Transverse colon (tissue), 4 donors: ENCODE measurements around the gene CHAT. TPM values are rescaled to one million over a fixed set of nuclear protein-coding genes. Genes with fewer than 3 reads are reported as not detected.

Experiments used
- DNase-seq: peaks from one replicate; pipeline ENCODE4 v3.0.0-alpha.2; 2019
- H3K27ac ChIP-seq, 4 donors: fragments of 200-600 bp; sonication (generic); 2 replicates each; pipeline ENCODE4 v1.5.1; 2016 to 2018; ENCODE audit warnings: inconsistent platforms in 4 of 4
- H3K27me3 ChIP-seq: fragments of 200-600 bp; sonication (generic); 2 replicates; pipeline ENCODE4 v1.5.1; 2017; ENCODE audit warnings: inconsistent platforms
- H3K36me3 ChIP-seq, 4 donors: fragments of 200-600 bp; sonication (generic); 2 replicates each; pipeline ENCODE4 v1.5.1; 2017 to 2019; ENCODE audit warnings: inconsistent platforms in 4 of 4
- H3K4me1 ChIP-seq, 4 donors: fragments of 200-600 bp; sonication (generic); 2 replicates each; pipeline ENCODE4 v1.5.1; 2017 to 2020; ENCODE audit warnings: inconsistent platforms in 4 of 4
- H3K4me3 ChIP-seq, 4 donors: fragments of 200-600 bp; sonication (generic); 1 replicate in 1 of 4; 2 replicates in 3 of 4; pipeline versions ENCODE4 v1.5.1 to v1.6.1; 2017 to 2019; ENCODE audit warnings: inconsistent platforms in 4 of 4
- H3K9me3 ChIP-seq, 2 donors: fragments of 200-600 bp; sonication (generic); 2 replicates each; pipeline ENCODE4 v1.5.1; 2017 to 2019; ENCODE audit warnings: inconsistent platforms in 2 of 2
- EP300 ChIP-seq: sonication (generic); formaldehyde crosslinking; IDR thresholded peaks from one replicate; pipeline ENCODE4 v1.6.1; 2017; ENCODE audit warnings: antibody characterized with exemption, low read depth
- POLR2A ChIP-seq: fragments of 450-650 bp; IDR thresholded peaks from one replicate; pipeline ENCODE4 v1.6.1; 2016; ENCODE audit warnings: antibody characterized with exemption, mild to moderate bottlenecking, moderate library complexity
- POLR2AphosphoS5 ChIP-seq, 3 donors: sonication (generic); formaldehyde crosslinking; IDR thresholded peaks; one replicate each; pipeline ENCODE4 v1.6.1; 2016; ENCODE audit warnings: antibody characterized with exemption in 3 of 3
- WGBS, 2 donors: methylation state at CpG; one replicate each; pipeline ENCODE4 v1.1.5; 2018; ENCODE audit warnings: low coverage in 1 of 2; 5-methylcytosine and 5-hydroxymethylcytosine counted together
- in situ Hi-C, 4 donors: fragments of 200-750 bp; cut with MboI; loops; one replicate each; pipeline versions ENCODE4 v1.15.0 to v1.15.1; 2017; ENCODE audit warnings: low sequenced_read_pairs in 3 of 4, low pct_ligation_motif_present in 1 of 4, low pct_unique_long_range_greater_than_20kb in 1 of 4
- intact Hi-C: fragments of 100-400 bp; cut with DNase I; formaldehyde crosslinking; loops from one replicate; pipeline ENCODE4 v1.15.1; 2023; ENCODE audit warnings: low total_unique reads
- total RNA-seq, 4 donors: library from RNA; depleted of rRNA; stranded (reverse); fragments of >200 nt; gene quantifications; one replicate each; pipeline ENCODE4 v1.1.0, GENCODE V29; 2016
- TF ChIP-seq, protein P1 (sequence below), 5 experiments: fragments of 200-600 bp in 3 of 5; fragments of 450-650 bp in 2 of 5; sonication (generic) in 3 of 5; IDR thresholded peaks; 1 replicate in 2 of 5; 2 replicates in 3 of 5; pipeline ENCODE4 v1.5.1; 2016 to 2017; ENCODE audit warnings: antibody characterized with exemption in 5 of 5, inconsistent platforms in 3 of 5, mild to moderate bottlenecking in 2 of 5, moderate library complexity in 1 of 5

CHAT gene
- total RNA-seq, 4 donors from 2014 or later: 1.1 to 3.8 TPM; not detected in 2

DNA sequence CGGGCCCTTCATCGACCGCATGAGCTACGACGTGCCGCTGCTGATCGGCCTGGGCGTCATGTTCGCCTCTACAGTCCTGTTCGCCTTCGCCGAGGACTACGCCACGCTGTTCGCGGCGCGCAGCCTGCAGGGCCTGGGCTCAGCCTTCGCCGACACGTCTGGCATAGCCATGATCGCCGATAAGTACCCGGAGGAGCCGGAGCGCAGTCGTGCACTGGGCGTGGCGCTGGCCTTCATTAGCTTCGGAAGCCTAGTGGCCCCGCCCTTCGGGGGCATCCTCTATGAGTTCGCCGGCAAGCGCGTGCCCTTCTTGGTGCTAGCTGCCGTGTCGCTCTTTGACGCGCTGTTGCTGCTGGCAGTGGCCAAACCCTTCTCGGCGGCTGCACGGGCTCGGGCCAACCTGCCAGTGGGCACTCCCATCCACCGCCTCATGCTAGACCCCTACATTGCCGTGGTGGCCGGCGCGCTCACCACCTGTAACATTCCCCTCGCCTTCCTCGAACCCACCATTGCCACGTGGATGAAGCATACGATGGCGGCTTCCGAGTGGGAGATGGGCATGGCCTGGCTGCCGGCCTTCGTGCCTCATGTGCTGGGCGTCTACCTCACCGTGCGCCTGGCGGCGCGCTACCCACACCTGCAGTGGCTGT, 2.5 kb upstream of the CHAT start:
- no peak for DNase-seq
- in situ Hi-C loops (no loop called here), intact Hi-C loops (loop anchor here (10.0 kb wide), 1 partner anchor 1346 kb away; no protein-coding TSS in a partner anchor)
- H3K4me3 ChIP-seq: no peak overlapping the region
- 41% methylated on average over 63 of the region's 63 CpGs; no CpG with 5 or more reads in 1 of the 2 donors for WGBS, 2 donors
- H3K4me1 ChIP-seq: peaks cover 0 to 19% (median 9%) of the 10 kb centered on the region in 4 donors
- TF ChIP-seq EP300 (no peak), POLR2A (no peak), POLR2AphosphoS5 (IDR thresholded peaks at IDR 0.05) (no peak)
- TF ChIP-seq, protein P1, sequence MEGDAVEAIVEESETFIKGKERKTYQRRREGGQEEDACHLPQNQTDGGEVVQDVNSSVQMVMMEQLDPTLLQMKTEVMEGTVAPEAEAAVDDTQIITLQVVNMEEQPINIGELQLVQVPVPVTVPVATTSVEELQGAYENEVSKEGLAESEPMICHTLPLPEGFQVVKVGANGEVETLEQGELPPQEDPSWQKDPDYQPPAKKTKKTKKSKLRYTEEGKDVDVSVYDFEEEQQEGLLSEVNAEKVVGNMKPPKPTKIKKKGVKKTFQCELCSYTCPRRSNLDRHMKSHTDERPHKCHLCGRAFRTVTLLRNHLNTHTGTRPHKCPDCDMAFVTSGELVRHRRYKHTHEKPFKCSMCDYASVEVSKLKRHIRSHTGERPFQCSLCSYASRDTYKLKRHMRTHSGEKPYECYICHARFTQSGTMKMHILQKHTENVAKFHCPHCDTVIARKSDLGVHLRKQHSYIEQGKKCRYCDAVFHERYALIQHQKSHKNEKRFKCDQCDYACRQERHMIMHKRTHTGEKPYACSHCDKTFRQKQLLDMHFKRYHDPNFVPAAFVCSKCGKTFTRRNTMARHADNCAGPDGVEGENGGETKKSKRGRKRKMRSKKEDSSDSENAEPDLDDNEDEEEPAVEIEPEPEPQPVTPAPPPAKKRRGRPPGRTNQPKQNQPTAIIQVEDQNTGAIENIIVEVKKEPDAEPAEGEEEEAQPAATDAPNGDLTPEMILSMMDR (IDR thresholded peaks at IDR 0.05): no peak
- no peaks in the 10 kb centered on the region for H3K9me3 ChIP-seq
- H3K27me3 ChIP-seq: peaks cover 100% of the 10 kb centered on the region
- H3K27ac ChIP-seq: no peak overlapping the region
- no peaks in the 10 kb centered on the region for H3K36me3 ChIP-seq

DNA sequence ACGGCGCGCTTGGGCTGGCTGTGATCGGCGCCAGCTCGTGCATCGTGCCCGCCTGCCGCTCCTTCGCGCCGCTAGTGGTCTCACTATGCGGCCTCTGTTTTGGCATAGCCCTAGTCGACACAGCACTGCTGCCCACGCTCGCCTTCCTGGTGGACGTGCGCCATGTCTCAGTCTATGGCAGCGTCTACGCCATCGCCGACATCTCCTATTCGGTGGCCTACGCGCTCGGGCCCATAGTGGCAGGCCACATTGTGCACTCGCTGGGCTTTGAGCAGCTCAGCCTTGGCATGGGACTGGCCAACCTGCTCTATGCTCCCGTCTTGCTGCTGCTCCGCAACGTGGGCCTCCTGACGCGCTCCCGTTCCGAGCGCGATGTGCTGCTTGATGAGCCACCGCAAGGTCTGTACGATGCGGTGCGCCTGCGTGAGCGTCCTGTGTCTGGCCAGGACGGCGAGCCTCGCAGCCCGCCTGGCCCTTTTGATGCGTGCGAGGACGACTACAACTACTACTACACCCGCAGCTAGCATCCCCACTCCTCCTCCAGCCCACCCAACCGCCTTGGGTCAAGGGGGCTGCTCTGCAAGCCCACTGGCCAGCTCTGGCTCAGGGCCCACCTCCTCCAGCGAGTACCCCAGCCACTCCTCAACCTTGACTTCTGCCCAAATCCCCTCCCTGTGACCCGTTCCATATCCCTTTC, 1.9 kb upstream of the CHAT start:
- TF ChIP-seq, protein P1 (IDR thresholded peaks at IDR 0.05): no peak
- TF ChIP-seq POLR2A: no peak
- no peak for TF ChIP-seq EP300
- intact Hi-C loops: loop anchor here (10.0 kb wide), 1 partner anchor 1347 kb away; no protein-coding TSS in a partner anchor
- no peak overlapping the region for H3K27ac ChIP-seq
- in situ Hi-C loops: no loop called here
- H3K4me1 ChIP-seq: peaks cover 0 to 19% (median 9%) of the 10 kb centered on the region in 4 donors
- peaks cover 100% of the 10 kb centered on the region for H3K27me3 ChIP-seq
- no peak for DNase-seq
- H3K9me3 ChIP-seq: no peaks in the 10 kb centered on the region
- WGBS, 2 donors: 51% methylated on average over 53 of the region's 53 CpGs; no CpG with 5 or more reads in 1 of the 2 donors
- no peak overlapping the region for H3K4me3 ChIP-seq
- H3K36me3 ChIP-seq: no peaks in the 10 kb centered on the region

DNA sequence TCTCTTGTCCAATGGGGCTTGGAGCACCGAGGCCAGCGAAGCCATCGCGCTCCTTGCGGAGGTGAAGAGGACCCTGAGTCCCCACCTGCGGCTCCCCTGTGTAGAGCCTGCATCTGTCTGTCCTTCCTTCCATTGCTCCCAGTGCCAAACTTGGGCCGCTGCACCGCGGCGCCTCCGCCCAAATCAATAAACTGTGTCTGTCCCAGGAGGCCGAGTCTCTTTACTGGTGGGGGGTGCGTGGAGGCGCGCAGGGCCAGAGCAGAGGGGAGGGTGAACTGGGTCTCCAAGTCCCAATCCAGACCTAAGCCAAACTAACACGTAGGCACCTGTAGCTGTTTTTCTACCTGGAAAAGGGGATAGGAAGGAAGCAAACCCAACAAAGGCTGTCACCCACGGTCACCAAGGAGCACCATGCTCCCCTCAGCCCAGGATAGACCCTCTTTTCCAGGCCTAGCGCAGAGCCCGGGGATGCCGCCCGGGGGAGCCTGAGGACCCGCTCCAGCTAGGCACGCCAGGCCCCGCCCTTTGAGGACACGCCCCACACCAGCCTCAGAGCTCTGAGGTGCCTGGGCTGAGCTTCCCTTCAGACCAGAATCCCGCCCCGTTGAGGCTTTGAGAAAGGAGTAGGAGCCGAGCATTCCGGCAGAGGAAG, 1.2 kb upstream of the CHAT start:
- in situ Hi-C loops: no loop called here
- no peak for TF ChIP-seq POLR2AphosphoS5 (IDR thresholded peaks at IDR 0.05)
- no peak for TF ChIP-seq POLR2A
- TF ChIP-seq, protein P1 (IDR thresholded peaks at IDR 0.05): no peak
- no peak for TF ChIP-seq EP300
- intact Hi-C loops: loop anchor here (10.0 kb wide), 1 partner anchor 1348 kb away; no protein-coding TSS in a partner anchor
- Histone ChIP-seq H3K27ac (no peak overlapping the region), H3K9me3 (no peaks in the 10 kb centered on the region), H3K4me3 (no peak overlapping the region), H3K27me3 (peaks cover 99% of the 10 kb centered on the region), H3K36me3 (no peaks in the 10 kb centered on the region), H3K4me1 (peaks cover 0 to 19% (median 9%) of the 10 kb centered on the region in 4 donors)
- no peak for DNase-seq
- 27% methylated on average over 28 of the region's 29 CpGs; no CpG with 5 or more reads in 1 of the 2 donors for WGBS, 2 donors
